VCaP (cell line): Measurements from ENCODE around the gene TRIM69.
"Not testable (repeated sequence)": the region's sequence is repeated elsewhere in the genome, so short reads cannot be mapped to it uniquely, and the experiment has no call there.

Experiments
- H3K27ac ChIP-seq: fragments of 450-650 bp; 2 replicates; pipeline ENCODE4 v1.5.1; 2017
- TF ChIP-seq, protein P1 (sequence below): fragments of 450-650 bp; conservative IDR thresholded peaks from 2 replicates; pipeline ENCODE4 v1.5.1; 2017; ENCODE audit warnings: mild to moderate bottlenecking, moderate library complexity

The TRIM69 gene

DNA sequence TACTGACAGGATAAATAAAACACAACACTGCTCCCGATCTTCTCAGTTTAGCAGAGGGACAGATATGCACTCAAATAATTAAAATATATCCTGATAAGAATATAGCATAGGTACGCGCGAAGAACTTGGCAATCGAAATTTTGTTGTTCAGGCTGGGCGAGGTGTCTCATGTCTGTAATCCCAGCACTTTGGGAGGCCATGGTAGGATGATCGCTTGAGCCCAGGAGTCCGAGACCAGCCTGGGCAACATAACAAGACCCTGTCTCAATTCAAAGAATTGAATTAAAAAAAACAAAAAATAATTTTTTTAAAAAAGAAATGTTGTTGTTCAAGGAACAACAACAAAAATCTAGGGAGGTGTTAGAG, 17.4 kb upstream of the TRIM69 start:
- TF ChIP-seq, protein P1, sequence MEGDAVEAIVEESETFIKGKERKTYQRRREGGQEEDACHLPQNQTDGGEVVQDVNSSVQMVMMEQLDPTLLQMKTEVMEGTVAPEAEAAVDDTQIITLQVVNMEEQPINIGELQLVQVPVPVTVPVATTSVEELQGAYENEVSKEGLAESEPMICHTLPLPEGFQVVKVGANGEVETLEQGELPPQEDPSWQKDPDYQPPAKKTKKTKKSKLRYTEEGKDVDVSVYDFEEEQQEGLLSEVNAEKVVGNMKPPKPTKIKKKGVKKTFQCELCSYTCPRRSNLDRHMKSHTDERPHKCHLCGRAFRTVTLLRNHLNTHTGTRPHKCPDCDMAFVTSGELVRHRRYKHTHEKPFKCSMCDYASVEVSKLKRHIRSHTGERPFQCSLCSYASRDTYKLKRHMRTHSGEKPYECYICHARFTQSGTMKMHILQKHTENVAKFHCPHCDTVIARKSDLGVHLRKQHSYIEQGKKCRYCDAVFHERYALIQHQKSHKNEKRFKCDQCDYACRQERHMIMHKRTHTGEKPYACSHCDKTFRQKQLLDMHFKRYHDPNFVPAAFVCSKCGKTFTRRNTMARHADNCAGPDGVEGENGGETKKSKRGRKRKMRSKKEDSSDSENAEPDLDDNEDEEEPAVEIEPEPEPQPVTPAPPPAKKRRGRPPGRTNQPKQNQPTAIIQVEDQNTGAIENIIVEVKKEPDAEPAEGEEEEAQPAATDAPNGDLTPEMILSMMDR: no peak
- no peak overlapping the region for H3K27ac ChIP-seq

- TF ChIP-seq, protein P1: no peak
- no peak overlapping the region for H3K27ac ChIP-seq
These were observed 16.9 kb upstream of the TRIM69 start for GRCh38 chr15:44719293-44719999.

- not testable (repeated sequence) for H3K27ac ChIP-seq
These were observed 16.3 kb upstream of the TRIM69 start for GRCh38 chr15:44720000-44720435.

DNA sequence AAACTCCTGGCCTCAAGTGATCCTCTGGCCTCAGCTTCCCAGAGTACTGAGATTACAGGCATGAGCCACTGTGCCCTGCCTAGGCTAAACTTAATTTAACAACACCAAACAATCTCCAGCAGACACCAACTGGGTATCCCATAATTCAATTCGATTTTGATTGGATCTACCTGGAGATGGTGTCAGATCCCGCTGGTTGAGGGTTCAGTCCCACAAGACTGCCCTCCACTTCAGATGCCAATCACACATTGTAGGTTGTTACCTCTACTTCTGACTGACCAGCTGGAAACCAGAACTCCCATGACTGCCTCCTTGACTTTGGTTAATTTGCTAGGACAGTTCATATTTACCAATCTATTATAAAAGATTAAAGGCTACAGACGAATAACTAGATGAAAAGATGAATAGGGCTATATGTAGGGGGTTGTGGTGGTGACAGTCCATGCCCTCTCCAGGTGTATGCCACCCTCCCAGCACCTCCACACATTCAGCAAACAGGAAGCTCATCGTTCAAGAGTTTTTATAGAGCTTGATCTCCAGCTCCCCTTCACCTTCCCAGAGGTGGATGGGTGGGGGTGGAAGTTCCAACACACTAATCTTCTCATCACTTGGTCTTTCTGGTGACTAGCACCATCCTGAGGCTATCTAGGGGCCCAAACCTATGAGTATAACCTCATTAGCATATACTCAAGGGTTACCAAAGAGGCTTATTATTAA, 15.7 kb upstream of the TRIM69 start:
- TF ChIP-seq, protein P1: no peak
- H3K27ac ChIP-seq: no peak overlapping the region

- no peak overlapping the region for H3K27ac ChIP-seq
- TF ChIP-seq, protein P1: no peak
These were observed 14.3 kb upstream of the TRIM69 start for GRCh38 chr15:44722011-44722410.

GRCh38 chr15:44726136-44726535, 10.2 kb upstream of the TRIM69 start:
- TF ChIP-seq, protein P1: no peak
- no peak overlapping the region for H3K27ac ChIP-seq

GRCh38 chr15:44726568-44727484, 9.5 kb upstream of the TRIM69 start:
- TF ChIP-seq, protein P1: no peak
- no peak overlapping the region for H3K27ac ChIP-seq
